ENCODE measurements around the gene SEMA6B. TPM values are rescaled to one million over a fixed set of nuclear protein-coding genes. Genes with fewer than 3 reads are reported as not detected.

The SEMA6B gene
- total and polyA plus RNA-seq, 2 donors = 5.4 to 14.1 TPM

GRCh38 chr19:4516199-4516938, 43.1 kb downstream of the SEMA6B start:
- DNase-seq (ENCODE audit: extremely low spot score) = no peak
- 67% methylated on average over 14 of the region's 14 CpGs for WGBS
- no peaks in the 10 kb centered on the region for H3K4me1 ChIP-seq (ENCODE audit: insufficient read depth)
- H3K4me3 ChIP-seq (ENCODE audit: low read depth, low read length) = no peak overlapping the region
- no peaks in the 10 kb centered on the region for H3K36me3 ChIP-seq (ENCODE audit: insufficient read depth)
- no peak overlapping the region for H3K27ac ChIP-seq (ENCODE audit: low read depth)

GRCh38 chr19:4515732-4516131, 43.8 kb downstream of the SEMA6B start:
- H3K36me3 ChIP-seq (ENCODE audit: insufficient read depth) = no peaks in the 10 kb centered on the region
- 88% methylated on average over 5 of the region's 5 CpGs for WGBS
- DNase-seq (ENCODE audit: extremely low spot score) = no peak
- H3K4me3 ChIP-seq (ENCODE audit: low read depth, low read length) = no peak overlapping the region
- no peak overlapping the region for H3K27ac ChIP-seq (ENCODE audit: low read depth)
- no peaks in the 10 kb centered on the region for H3K4me1 ChIP-seq (ENCODE audit: insufficient read depth)

GRCh38 chr19:4513248-4513647, 46.2 kb downstream of the SEMA6B start:
- no peaks in the 10 kb centered on the region for H3K36me3 ChIP-seq (ENCODE audit: insufficient read depth)
- 87% methylated on average over 17 of the region's 17 CpGs for WGBS
- no peak for DNase-seq (ENCODE audit: extremely low spot score)
- no peaks in the 10 kb centered on the region for H3K4me1 ChIP-seq (ENCODE audit: insufficient read depth)
- H3K4me3 ChIP-seq (ENCODE audit: low read depth, low read length) = no peak overlapping the region
- H3K27ac ChIP-seq (ENCODE audit: low read depth) = no peak overlapping the region

GRCh38 chr19:4512070-4512469, 47.4 kb downstream of the SEMA6B start:
- WGBS = 90% methylated on average over 17 of the region's 17 CpGs
- Histone ChIP-seq H3K27ac (ENCODE audit: low read depth) (no peak overlapping the region), H3K4me3 (ENCODE audit: low read depth, low read length) (no peak overlapping the region), H3K4me1 (ENCODE audit: insufficient read depth) (no peaks in the 10 kb centered on the region), H3K36me3 (ENCODE audit: insufficient read depth) (no peaks in the 10 kb centered on the region)
- no peak for DNase-seq (ENCODE audit: extremely low spot score)

GRCh38 chr19:4511300-4512054, 48.0 kb downstream of the SEMA6B start:
- DNase-seq (ENCODE audit: extremely low spot score) = no peak
- Histone ChIP-seq H3K4me3 (ENCODE audit: low read depth, low read length) (no peak overlapping the region), H3K27ac (ENCODE audit: low read depth) (no peak overlapping the region), H3K4me1 (ENCODE audit: insufficient read depth) (no peaks in the 10 kb centered on the region), H3K36me3 (ENCODE audit: insufficient read depth) (no peaks in the 10 kb centered on the region)
- 85% methylated on average over 27 of the region's 27 CpGs for WGBS

- Histone ChIP-seq H3K4me1 (ENCODE audit: insufficient read depth) (no peaks in the 10 kb centered on the region), H3K36me3 (ENCODE audit: insufficient read depth) (no peaks in the 10 kb centered on the region), H3K4me3 (ENCODE audit: low read depth, low read length) (no peak overlapping the region), H3K27ac (ENCODE audit: low read depth) (no peak overlapping the region)
- 89% methylated on average over 37 of the region's 37 CpGs for WGBS
- no peak for DNase-seq (ENCODE audit: extremely low spot score)
These were observed 48.8 kb downstream of the SEMA6B start for GRCh38 chr19:4510435-4511255.

GRCh38 chr19:4508698-4509097, 50.8 kb downstream of the SEMA6B start:
- no peak for DNase-seq (ENCODE audit: extremely low spot score)
- no peaks in the 10 kb centered on the region for H3K4me1 ChIP-seq (ENCODE audit: insufficient read depth)
- H3K36me3 ChIP-seq (ENCODE audit: insufficient read depth) = no peaks in the 10 kb centered on the region
- H3K4me3 ChIP-seq (ENCODE audit: low read depth, low read length) = no peak overlapping the region
- WGBS = 83% methylated on average over 21 of the region's 21 CpGs
- no peak overlapping the region for H3K27ac ChIP-seq (ENCODE audit: low read depth)

- Histone ChIP-seq H3K4me1 (ENCODE audit: insufficient read depth) (no peaks in the 10 kb centered on the region), H3K4me3 (ENCODE audit: low read depth, low read length) (no peak overlapping the region), H3K36me3 (ENCODE audit: insufficient read depth) (no peaks in the 10 kb centered on the region), H3K27ac (ENCODE audit: low read depth) (no peak overlapping the region)
- DNase-seq (ENCODE audit: extremely low spot score) = no peak
- 73% methylated on average over 17 of the region's 17 CpGs for WGBS
These were observed 51.7 kb downstream of the SEMA6B start for GRCh38 chr19:4507804-4508203.

GRCh38 chr19:4507150-4507452, 52.4 kb downstream of the SEMA6B start:
- H3K36me3 ChIP-seq (ENCODE audit: insufficient read depth) = no peaks in the 10 kb centered on the region
- H3K4me3 ChIP-seq (ENCODE audit: low read depth, low read length) = no peak overlapping the region
- 76% methylated on average over 12 of the region's 12 CpGs for WGBS
- no peak overlapping the region for H3K27ac ChIP-seq (ENCODE audit: low read depth)
- H3K4me1 ChIP-seq (ENCODE audit: insufficient read depth) = no peaks in the 10 kb centered on the region
- DNase-seq (ENCODE audit: extremely low spot score) = no peak

GRCh38 chr19:4506449-4507149, 52.9 kb downstream of the SEMA6B start:
- no peak overlapping the region for H3K27ac ChIP-seq (ENCODE audit: low read depth)

GRCh38 chr19:4505570-4506448, 53.7 kb downstream of the SEMA6B start:
- no peaks in the 10 kb centered on the region for H3K36me3 ChIP-seq (ENCODE audit: insufficient read depth)
- H3K4me1 ChIP-seq (ENCODE audit: insufficient read depth) = no peaks in the 10 kb centered on the region
- no peak overlapping the region for H3K4me3 ChIP-seq (ENCODE audit: low read depth, low read length)
- no peak overlapping the region for H3K27ac ChIP-seq (ENCODE audit: low read depth)
- no peak for DNase-seq (ENCODE audit: extremely low spot score)
- WGBS = 94% methylated on average over 34 of the region's 34 CpGs

More at GRCh38 chr19:4506449-4507149, 52.9 kb downstream of the SEMA6B start:
- WGBS = 83% methylated on average over 17 of the region's 17 CpGs
- Histone ChIP-seq H3K36me3 (ENCODE audit: insufficient read depth) (no peaks in the 10 kb centered on the region), H3K4me3 (ENCODE audit: low read depth, low read length) (no peak overlapping the region), H3K4me1 (ENCODE audit: insufficient read depth) (no peaks in the 10 kb centered on the region)
- no peak for DNase-seq (ENCODE audit: extremely low spot score)

GRCh38 chr19:4504891-4505569, 54.5 kb downstream of the SEMA6B start:
- no peak overlapping the region for H3K4me3 ChIP-seq (ENCODE audit: low read depth, low read length)
- DNase-seq (ENCODE audit: extremely low spot score) = no peak
- no peaks in the 10 kb centered on the region for H3K4me1 ChIP-seq (ENCODE audit: insufficient read depth)
- H3K36me3 ChIP-seq (ENCODE audit: insufficient read depth) = no peaks in the 10 kb centered on the region
- no peak overlapping the region for H3K27ac ChIP-seq (ENCODE audit: low read depth)
- WGBS = 89% methylated on average over 15 of the region's 15 CpGs

Measured in urinary bladder (tissue), 4 donors.